Activated naive CD4-positive, alpha-beta T cell treated with anti-CD3 and anti-CD28 coated beads, Interleukin-2, amount 10 ng/mL, durations not matched to agents 5 hours and 36 hours (primary cell): ENCODE data around the gene AMT. TPM values are rescaled to one million over a fixed set of nuclear protein-coding genes. Genes with fewer than 3 reads are reported as not detected.

Source experiments
- total RNA-seq, 2 experiments: library from RNA; stranded (reverse); gene quantifications; one replicate each; pipeline ENCODE4 v1.2.3, GENCODE V29; 2021

AMT gene
- 1 to 10 TPM; 5.0 to 5.7 TPM for total RNA-seq

GRCh38 chr3:49422379-49423248 is at the start of gene AMT:
TSS of gene AMT (minus strand) at chr3:49422473. CDS start at chr3:49422450, 23 bp downstream.

GRCh38 chr3:49469936-49470713 is 47.9 kb upstream of the AMT start, which contains the start of gene DAG1:
TSS of gene DAG1 (plus strand) at chr3:49470267. CDS start at chr3:49510535, 40,268 bp downstream.

GRCh38 chr3:49411968-49412631 is 10.2 kb downstream of the AMT start, which contains the start of the genes RHOA and TCTA:
TSS of gene RHOA (minus strand) at chr3:49411976. CDS start at chr3:49375589, 36,387 bp downstream.
TSS of gene TCTA (plus strand) at chr3:49412423. CDS start at chr3:49412427, 4 bp downstream.

Other genes starting within 250 kb of the AMT start
- gene C3orf62, start 145.2 kb downstream of the AMT start, total RNA-seq = 10 to 100 TPM in 1 of 2 experiments, 1 to 10 TPM in 1; 9.1 to 11.1 TPM
- 10 to 100 TPM; 78.1 to 79.6 TPM for gene USP4, start 82.4 kb downstream of the AMT start, total RNA-seq
- 10 to 100 TPM; 83.7 to 87.8 TPM for gene GPX1, start 64.1 kb downstream of the AMT start, total RNA-seq
- gene RHOA, start 10.5 kb downstream of the AMT start, total RNA-seq = 100 to 1,000 TPM; 431 to 434 TPM
- 10 to 100 TPM; 24.7 to 25.1 TPM for gene TCTA, start 10.1 kb downstream of the AMT start, total RNA-seq
- 10 to 100 TPM; 25.3 to 27.3 TPM for gene NICN1, start 6.9 kb upstream of the AMT start, total RNA-seq
- gene DAG1, start 47.8 kb upstream of the AMT start, total RNA-seq = 10 to 100 TPM; 16.9 to 17.1 TPM
- under 1 TPM; 0.02 to 0.03 TPM for gene BSN, start 132.0 kb upstream of the AMT start, total RNA-seq